Stromal cell of bone marrow (primary cell): ENCODE data around the gene KRT86.
"Not testable (repeated sequence)": the region's sequence is repeated elsewhere in the genome, so short reads cannot be mapped to it uniquely, and the experiment has no call there.

Experiments used
- DNase-seq: peaks from one replicate; pipeline ENCODE4 v3.0.0-alpha.2; 2012; ENCODE audit warnings: low read depth

Gene KRT86

DNA sequence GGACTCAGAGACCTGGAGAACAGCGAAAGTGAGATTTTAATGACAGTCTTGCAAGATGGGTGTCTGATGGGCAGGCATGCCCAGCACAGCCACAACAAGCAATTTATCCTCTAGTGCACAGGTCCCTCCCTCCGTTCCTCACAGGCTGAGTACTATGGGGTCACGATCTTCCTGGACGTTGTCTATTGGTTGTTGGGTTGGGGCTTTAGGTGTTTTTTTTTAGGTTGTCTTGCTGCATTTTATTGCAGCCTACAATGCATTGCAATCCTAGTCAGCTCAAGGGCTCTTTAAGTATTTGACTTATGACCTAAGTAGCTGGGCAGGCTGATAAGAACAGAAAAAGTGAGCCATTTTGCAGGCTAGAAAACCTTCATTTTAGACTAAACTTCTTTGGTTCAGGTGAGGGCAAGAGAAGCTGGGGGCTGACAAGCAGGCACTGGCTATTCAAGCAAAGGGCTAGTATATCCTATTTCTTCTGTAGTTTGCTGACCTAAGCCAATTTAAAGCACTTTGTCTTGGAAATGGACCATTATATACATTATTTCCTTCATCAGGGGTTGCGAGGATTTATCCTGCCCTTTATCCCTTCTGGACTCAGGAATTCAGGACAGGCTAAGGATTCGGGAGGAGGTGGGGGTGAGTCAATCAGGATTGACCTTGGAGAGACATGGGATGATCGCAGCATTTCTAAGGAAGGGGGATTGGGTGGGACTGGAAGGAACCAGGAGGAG, 35.4 kb upstream of the KRT86 start:
- no peak for DNase-seq

- DNase-seq, result no peak
Measured at GRCh38 chr12:52239767-52240166, 34.7 kb upstream of the KRT86 start.

- DNase-seq, result not testable (repeated sequence)
Measured at GRCh38 chr12:52240247-52240646, 34.2 kb upstream of the KRT86 start.

DNA sequence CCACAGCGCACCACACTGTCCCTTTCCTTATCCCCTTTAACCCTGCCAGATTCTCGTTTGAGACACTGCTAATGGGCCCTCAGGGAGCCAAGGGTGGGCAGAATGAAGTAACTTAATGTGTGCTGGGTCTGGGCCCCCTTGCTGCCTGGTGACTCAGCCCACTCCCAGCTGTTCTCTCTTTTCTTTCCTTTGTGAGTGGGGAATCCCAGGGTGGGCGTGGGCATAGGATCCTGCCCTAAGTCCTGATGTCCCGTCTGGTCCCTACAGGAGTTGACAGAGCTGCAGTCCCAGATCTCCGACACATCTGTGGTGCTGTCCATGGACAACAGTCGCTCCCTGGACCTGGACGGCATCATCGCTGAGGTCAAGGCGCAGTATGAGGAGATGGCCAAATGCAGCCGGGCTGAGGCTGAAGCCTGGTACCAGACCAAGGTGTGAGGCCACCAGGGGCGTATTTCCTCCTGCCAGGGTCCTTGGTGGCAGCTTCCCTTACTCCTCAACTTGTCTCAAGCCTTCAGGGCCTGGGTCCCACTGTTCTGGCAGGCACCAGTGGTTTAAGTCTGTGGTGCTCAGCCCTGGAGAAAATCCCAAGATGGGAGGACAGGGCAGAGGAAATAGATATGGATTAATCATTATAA, 33.1 kb upstream of the KRT86 start:
- DNase-seq, result no peak

DNA sequence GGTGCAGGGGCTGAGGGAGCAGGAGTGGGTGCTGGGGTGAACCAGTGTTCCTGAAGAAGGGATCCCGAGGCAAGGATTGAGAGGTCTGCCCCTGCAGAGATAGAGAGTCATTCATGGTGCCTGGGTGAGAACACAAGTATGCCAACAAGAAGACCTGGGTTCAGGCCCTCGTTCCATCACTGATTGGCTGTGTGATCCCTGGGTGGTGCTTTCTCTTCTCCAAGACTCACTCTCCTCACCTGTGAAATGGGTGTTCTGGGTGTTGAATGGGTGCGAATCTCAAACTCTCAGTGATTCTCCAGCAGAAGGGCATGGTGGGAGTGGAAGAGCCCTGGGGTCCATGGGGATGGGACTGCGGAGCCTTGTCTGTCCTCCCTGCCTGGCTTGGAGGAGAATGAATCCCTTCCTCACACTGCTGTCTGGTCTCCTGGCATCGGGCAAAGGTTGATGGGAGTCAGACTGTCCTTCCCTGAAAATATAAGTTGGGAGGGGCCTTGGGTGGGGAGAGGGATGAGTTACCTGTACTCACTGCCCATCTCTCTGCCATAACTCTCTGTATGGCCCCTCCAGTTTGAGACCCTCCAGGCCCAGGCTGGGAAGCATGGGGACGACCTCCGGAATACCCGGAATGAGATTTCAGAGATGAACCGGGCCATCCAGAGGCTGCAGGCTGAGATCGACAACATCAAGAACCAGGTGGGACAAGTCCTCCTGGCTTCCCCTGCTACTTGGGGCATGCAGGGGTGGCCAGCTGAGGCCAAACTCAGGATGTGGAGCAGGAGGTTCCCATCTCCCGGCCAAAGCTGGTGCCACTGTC, 31.8 kb upstream of the KRT86 start:
- no peak for DNase-seq

GRCh38 chr12:52243259-52243855, 31.1 kb upstream of the KRT86 start:
- no peak for DNase-seq

GRCh38 chr12:52243856-52244614, 30.4 kb upstream of the KRT86 start:
- peak; percentile 86 for DNase-seq

DNA sequence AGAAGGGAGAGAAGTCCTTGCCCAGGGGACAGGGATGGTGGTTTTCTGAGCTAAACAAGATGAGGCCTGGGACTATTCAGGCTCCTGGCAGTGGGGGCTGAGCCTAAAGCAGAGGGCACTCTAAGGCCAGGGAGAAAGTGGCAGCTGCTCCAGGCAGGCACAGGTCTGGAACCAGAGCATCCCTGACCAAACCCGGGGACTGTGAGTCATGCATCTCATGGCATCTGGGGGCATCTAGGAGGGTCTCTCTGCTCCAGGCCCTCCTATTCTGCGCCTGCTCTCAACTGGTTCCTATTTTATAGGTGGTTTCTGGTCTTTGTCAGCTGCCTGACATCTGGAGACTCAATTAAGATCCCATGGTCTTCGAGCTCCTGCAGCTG, 29.8 kb upstream of the KRT86 start:
- no peak for DNase-seq

DNA sequence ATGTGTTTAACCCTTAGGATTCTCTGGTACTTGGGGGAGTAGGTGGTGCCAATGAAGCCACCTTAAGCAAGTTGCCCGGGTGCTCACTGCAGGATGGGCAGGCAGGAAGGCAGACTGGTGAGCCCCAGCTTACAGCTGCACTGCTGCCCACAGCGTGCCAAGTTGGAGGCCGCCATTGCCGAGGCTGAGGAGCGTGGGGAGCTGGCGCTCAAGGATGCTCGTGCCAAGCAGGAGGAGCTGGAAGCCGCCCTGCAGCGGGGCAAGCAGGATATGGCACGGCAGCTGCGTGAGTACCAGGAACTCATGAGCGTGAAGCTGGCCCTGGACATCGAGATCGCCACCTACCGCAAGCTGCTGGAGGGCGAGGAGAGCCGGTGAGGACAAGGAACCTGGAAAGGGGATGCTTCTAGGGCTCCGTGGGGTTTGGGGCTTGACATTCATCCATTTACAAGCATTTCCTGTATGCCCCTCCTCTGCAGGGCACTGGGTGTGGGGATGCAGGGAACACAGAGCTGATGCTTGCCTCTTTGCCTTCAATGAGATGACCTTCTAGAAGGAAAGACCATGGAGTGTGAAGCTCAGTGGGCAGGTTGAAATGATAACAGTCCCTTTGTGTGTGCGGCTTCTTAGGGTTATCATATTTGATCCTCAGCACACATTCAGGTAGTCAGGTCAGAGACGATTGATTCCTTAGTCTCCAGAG, 29.0 kb upstream of the KRT86 start:
- DNase-seq, result no peak

- DNase-seq, result no peak
Measured at GRCh38 chr12:52245962-52246569, 28.4 kb upstream of the KRT86 start.

GRCh38 chr12:52246720-52247621, 27.5 kb upstream of the KRT86 start:
- DNase-seq, result no peak

DNA sequence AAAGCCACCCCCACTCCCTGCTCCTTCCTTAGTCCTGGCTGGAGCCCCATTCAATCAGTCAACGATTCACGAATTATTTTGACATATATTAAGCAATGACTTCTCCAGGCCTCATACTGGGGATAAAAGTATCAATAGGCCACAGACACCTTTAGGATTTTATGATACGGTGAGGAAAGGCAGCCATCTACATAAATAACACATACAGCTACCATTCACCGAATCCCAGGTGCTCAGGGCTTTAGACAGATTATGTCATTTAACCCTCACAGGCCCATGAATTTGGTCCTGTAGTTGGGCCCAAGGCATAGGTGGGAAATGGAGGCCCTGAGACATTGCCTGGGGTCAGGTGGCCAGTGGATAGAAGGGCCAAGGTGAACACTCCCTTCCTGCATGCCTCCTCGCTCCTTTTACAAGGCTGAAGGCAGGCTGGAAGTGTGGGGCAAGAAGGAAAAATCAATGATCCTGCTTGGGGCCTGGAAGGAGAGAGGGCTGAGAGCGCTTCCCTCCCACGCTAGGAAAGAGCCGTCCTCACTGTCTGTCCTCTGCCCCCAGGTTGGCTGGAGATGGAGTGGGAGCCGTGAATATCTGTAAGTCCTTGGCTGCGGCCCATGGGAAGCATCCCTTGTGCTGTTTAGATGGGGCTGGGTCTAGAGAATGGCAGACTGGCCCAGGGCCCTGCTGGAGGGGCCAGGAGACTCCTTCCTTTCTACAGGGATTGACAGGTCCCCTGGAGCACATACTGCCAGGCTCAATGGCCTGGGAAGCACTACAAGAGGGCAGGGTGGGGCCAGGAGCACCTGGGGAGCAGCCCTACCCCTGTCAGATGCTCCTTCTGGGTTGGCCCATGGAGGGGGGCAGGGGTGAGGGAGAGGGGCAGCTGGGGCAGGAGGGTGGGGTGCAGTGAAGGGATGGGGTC, 26.6 kb upstream of the KRT86 start:
- DNase-seq, result no peak

GRCh38 chr12:52248541-52249461, 25.6 kb upstream of the KRT86 start:
- no peak for DNase-seq

DNA sequence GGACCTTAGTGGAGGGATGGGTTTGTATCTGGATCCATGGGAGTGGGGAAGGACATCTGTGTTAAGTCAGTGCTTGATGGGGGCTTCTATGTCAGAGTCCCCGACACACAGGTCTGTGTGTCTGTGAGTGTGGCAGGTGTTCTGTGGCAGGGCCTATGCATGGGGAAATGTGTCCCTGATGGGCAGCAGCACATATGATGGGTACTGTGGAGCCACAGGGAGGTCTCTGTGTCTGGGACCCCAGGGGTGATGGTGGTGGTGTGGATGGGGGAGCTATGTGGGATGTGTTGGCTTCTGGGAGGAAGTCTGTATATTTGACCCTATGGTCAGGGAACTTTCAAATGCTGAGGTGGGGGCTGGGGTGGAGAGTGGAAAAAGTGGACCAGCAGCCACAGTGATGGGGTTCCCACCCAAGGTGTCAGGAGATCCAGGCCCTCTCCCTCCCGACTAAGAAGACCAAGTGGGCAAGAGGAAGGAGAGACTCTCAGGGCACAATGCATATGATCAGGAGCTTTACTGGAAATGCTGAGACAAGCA, 24.9 kb upstream of the KRT86 start:
- no peak for DNase-seq

DNA sequence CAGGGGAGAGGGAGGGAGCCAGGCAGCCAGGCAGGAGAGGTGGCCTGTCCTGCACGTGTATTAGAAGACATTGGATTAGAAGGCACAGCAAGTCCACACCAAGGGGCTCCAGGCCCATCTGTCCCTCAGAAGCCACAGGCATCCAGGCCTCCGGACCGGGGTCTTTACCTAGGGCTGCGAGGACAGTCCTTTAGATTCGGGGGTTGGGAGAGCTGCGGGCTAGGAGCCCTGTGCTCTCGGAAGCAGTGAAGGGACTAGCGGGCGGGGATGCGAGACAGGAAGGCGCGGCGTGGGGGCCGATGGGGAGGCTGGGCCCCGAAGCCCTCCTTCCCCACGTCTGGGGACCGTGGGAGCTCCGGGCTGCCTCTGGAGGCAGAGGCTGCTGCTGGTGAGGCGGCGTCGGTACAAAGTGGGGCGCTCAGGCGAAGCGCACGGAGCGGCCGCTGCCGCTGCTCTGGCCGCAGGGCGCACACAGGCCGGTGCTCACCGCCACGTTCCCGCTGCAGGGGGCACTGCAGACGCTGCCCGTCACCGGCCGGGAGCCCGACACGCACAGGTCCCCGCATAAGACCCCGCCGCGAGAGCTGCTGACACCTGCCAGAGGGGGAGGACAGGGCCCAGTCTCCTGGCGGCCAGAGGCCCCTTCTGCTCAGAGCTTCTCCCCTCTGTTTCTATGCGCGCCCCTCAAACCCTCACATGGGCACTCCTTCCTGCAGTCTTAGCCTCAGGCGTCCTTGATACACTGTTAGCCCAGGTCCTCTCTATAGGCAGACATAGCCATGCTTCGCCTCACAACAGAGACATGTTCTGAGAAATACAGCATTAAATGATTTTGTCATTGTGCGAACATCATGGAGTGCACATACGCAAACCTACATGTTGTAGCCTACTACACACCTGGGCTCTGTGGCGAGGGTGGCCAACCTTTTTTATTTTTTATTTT, 24.1 kb upstream of the KRT86 start:
- DNase-seq, result no peak
